Epithelial cell of proximal tubule (primary cell): ENCODE results near the gene NTSR2. TPM values are rescaled to one million over a fixed set of nuclear protein-coding genes. Genes with fewer than 3 reads are reported as not detected.
"Not testable (repeated sequence)": the region's sequence is repeated elsewhere in the genome, so short reads cannot be mapped to it uniquely, and the experiment has no call there.

ENCODE experiments used
- DNase-seq: peaks from one replicate; pipeline ENCODE4 v3.0.0-alpha.2; 2011; ENCODE audit warnings: low read depth
- H3K4me3 ChIP-seq: 2 replicates; pipeline ENCODE4 v1.5.1; 2011; ENCODE audit warnings: low read depth, mild to moderate bottlenecking, low read length
- CTCF ChIP-seq: conservative IDR thresholded peaks from 2 replicates; pipeline ENCODE4 v1.5.1; 2012; ENCODE audit warnings: low read depth, mild to moderate bottlenecking, low read length
- total RNA-seq: library from RNA; depleted of rRNA; stranded (reverse); fragments of >200 nt; gene quantifications from 2 replicates; pipeline ENCODE4 v1.2.3, GENCODE V29; 2015

Gene NTSR2
- total RNA-seq, 1 donor from 2014 or later, result not detected

GRCh38 chr2:11662882-11663281 is 7.1 kb downstream of the NTSR2 start:
- no peak for TF ChIP-seq CTCF
- no peak overlapping the region for H3K4me3 ChIP-seq
- no peak for DNase-seq

- no peak for DNase-seq
- H3K4me3 ChIP-seq, result no peak overlapping the region
- no peak for TF ChIP-seq CTCF
Observed at GRCh38 chr2:11661891-11662435, 8.0 kb downstream of the NTSR2 start.

- not testable (repeated sequence) for H3K4me3 ChIP-seq, DNase-seq
Observed at GRCh38 chr2:11660396-11660795, 9.6 kb downstream of the NTSR2 start.

GRCh38 chr2:11659851-11660250 is 10.1 kb downstream of the NTSR2 start:
- no peak for TF ChIP-seq CTCF
- H3K4me3 ChIP-seq, result no peak overlapping the region
- DNase-seq, result no peak

- no peak overlapping the region for H3K4me3 ChIP-seq
- no peak for DNase-seq
- TF ChIP-seq CTCF, result no peak
Observed at GRCh38 chr2:11659115-11659475, 10.9 kb downstream of the NTSR2 start.

GRCh38 chr2:11658208-11659114 is 11.5 kb downstream of the NTSR2 start:
- TF ChIP-seq CTCF, result no peak
- H3K4me3 ChIP-seq, result no peak overlapping the region
- no peak for DNase-seq

- no peak for TF ChIP-seq CTCF
- no peak for DNase-seq
- H3K4me3 ChIP-seq, result no peak overlapping the region
Observed at GRCh38 chr2:11657646-11658045, 12.3 kb downstream of the NTSR2 start.
